GM19240 (cell line): ENCODE data around the gene ST6GALNAC4.
A peak's percentile ranks its signal among the peaks of the same experiment; 100 is the strongest.

Experiments used
- DNase-seq: peaks from one replicate; pipeline ENCODE4 v3.0.0; 2011; ENCODE audit warnings: low spot score; ENCODE audit not compliant: insufficient read length

The ST6GALNAC4 gene

GRCh38 chr9:127930231-127931091 lies 13.6 kb upstream of the ST6GALNAC4 start, which contains the start of gene PIP5KL1:
TSS of gene PIP5KL1 (minus strand) at chr9:127930777. CDS start at chr9:127930752, 25 bp downstream.
- DNase-seq = peak; percentile 87

GRCh38 chr9:127929625-127929979 lies 12.8 kb upstream of the ST6GALNAC4 start:
- DNase-seq = no peak

- DNase-seq = no peak
These were observed 12.1 kb upstream of the ST6GALNAC4 start for GRCh38 chr9:127928676-127929624.

- no peak for DNase-seq
These were observed 11.3 kb upstream of the ST6GALNAC4 start for GRCh38 chr9:127927988-127928675.

- DNase-seq = no peak
These were observed 10.6 kb upstream of the ST6GALNAC4 start for GRCh38 chr9:127927201-127927987.

GRCh38 chr9:127926906-127927200 lies 10.0 kb upstream of the ST6GALNAC4 start:
- no peak for DNase-seq

- DNase-seq = no peak
These were observed 9.4 kb upstream of the ST6GALNAC4 start for GRCh38 chr9:127925959-127926905.

GRCh38 chr9:127924736-127925444 lies 8.0 kb upstream of the ST6GALNAC4 start:
- DNase-seq = no peak

- DNase-seq = no peak
These were observed 6.9 kb upstream of the ST6GALNAC4 start for GRCh38 chr9:127923771-127924170.

- DNase-seq = no peak
These were observed 6.2 kb upstream of the ST6GALNAC4 start for GRCh38 chr9:127923046-127923445.

GRCh38 chr9:127921557-127922120 lies 4.8 kb upstream of the ST6GALNAC4 start:
- DNase-seq = peak; percentile 75

- no peak for DNase-seq
These were observed 4.0 kb upstream of the ST6GALNAC4 start for GRCh38 chr9:127920794-127921193.

GRCh38 chr9:127919253-127919815 lies 2.5 kb upstream of the ST6GALNAC4 start:
- DNase-seq = no peak

GRCh38 chr9:127918183-127919107 lies 1.6 kb upstream of the ST6GALNAC4 start:
- DNase-seq = no peak

- DNase-seq = no peak
These were observed 762 bp upstream of the ST6GALNAC4 start for GRCh38 chr9:127917603-127918002.

- DNase-seq = no peak
These were observed 781 bp downstream of the ST6GALNAC4 start for GRCh38 chr9:127915801-127916719.
